Fibroblast of pulmonary artery (primary cell): ENCODE results near the gene PEMT.

Source experiments
- DNase-seq: peaks from one replicate; pipeline ENCODE4 v3.0.0-alpha.2; 2010; ENCODE audit warnings: low read depth
- H3K4me3 ChIP-seq: replicated peaks from 2 replicates; pipeline ENCODE4 v1.5.1; 2011; ENCODE audit warnings: low read depth, mild to moderate bottlenecking, control low read depth, low read length, moderate library complexity
- CTCF ChIP-seq: IDR thresholded peaks from 2 replicates; pipeline ENCODE4 v1.5.1; 2011; ENCODE audit warnings: mild to moderate bottlenecking, control low read depth, low read length, inconsistent platforms; ENCODE audit errors: missing control alignments

Gene PEMT

GRCh38 chr17:17570140-17570797, 21.2 kb downstream of the PEMT start:
- no peak overlapping the region for H3K4me3 ChIP-seq
- peak; percentile 39 for TF ChIP-seq CTCF
- peak; percentile 36 for DNase-seq

GRCh38 chr17:17569691-17570090, 21.8 kb downstream of the PEMT start:
- DNase-seq: no peak
- no peak overlapping the region for H3K4me3 ChIP-seq
- no peak for TF ChIP-seq CTCF

- H3K4me3 ChIP-seq: no peak overlapping the region
- peak; percentile 82 for TF ChIP-seq CTCF
- peak; percentile 46 for DNase-seq
Measured at GRCh38 chr17:17568772-17569195, 22.7 kb downstream of the PEMT start.

GRCh38 chr17:17567631-17568030, 23.9 kb downstream of the PEMT start:
- DNase-seq: peak; percentile 18
- TF ChIP-seq CTCF: no peak
- no peak overlapping the region for H3K4me3 ChIP-seq

- no peak overlapping the region for H3K4me3 ChIP-seq
- TF ChIP-seq CTCF: no peak
- no peak for DNase-seq
Measured at GRCh38 chr17:17566896-17567513, 24.5 kb downstream of the PEMT start.

- no peak for TF ChIP-seq CTCF
- no peak overlapping the region for H3K4me3 ChIP-seq
- DNase-seq: no peak
Measured at GRCh38 chr17:17565471-17566339, 25.8 kb downstream of the PEMT start.
